Ishikawa (cell line): ENCODE measurements around the gene ACTR3C.

ENCODE experiments used
- CEBPB ChIP-seq: IDR thresholded peaks from 2 replicates; pipeline ENCODE4 v1.6.1; 2012
- CREB1 ChIP-seq: IDR thresholded peaks from 2 replicates; pipeline ENCODE4 v1.6.1; 2012; ENCODE audit warnings: low read depth
- EGR1 ChIP-seq: IDR thresholded peaks from 2 replicates; pipeline ENCODE4 v1.6.1; 2012
- EP300 ChIP-seq: IDR thresholded peaks from 2 replicates; pipeline ENCODE4 v1.6.1; 2012; ENCODE audit warnings: borderline replicate concordance
- FOXM1 ChIP-seq: IDR thresholded peaks from 2 replicates; pipeline ENCODE4 v1.6.1; 2012; ENCODE audit warnings: low read depth, borderline replicate concordance
- NFIC ChIP-seq: IDR thresholded peaks from 2 replicates; pipeline ENCODE4 v1.6.1; 2012
- RAD21 ChIP-seq: IDR thresholded peaks from 2 replicates; pipeline ENCODE4 v1.6.1; 2012; ENCODE audit warnings: low read depth
- TAF1 ChIP-seq: IDR thresholded peaks from 2 replicates; pipeline ENCODE4 v1.6.1; 2012; ENCODE audit warnings: low read depth, mild to moderate bottlenecking
- TCF12 ChIP-seq: IDR thresholded peaks from 2 replicates; pipeline ENCODE4 v1.6.1; 2012; ENCODE audit warnings: low read depth
- TEAD4 ChIP-seq: IDR thresholded peaks from 2 replicates; pipeline ENCODE4 v1.6.1; 2012
- YY1 ChIP-seq: IDR thresholded peaks from 2 replicates; pipeline ENCODE4 v1.6.1; 2012; ENCODE audit warnings: low read depth
- ZBTB7A ChIP-seq: IDR thresholded peaks from 2 replicates; pipeline ENCODE4 v1.6.1; 2012; ENCODE audit warnings: low read depth
- TF ChIP-seq, protein P1 (sequence below): IDR thresholded peaks from 2 replicates; pipeline ENCODE4 v1.6.1; 2012
- TF ChIP-seq, protein P2 (sequence below): IDR thresholded peaks from 2 replicates; pipeline ENCODE4 v1.6.1; 2012; ENCODE audit warnings: low read depth, mild to moderate bottlenecking
- TF ChIP-seq, protein P3 (sequence below): IDR thresholded peaks from 2 replicates; pipeline ENCODE4 v1.6.1; 2012

The ACTR3C gene

GRCh38 chr7:150326657-150327268 is 3.4 kb upstream of the ACTR3C start:
- TF ChIP-seq YY1 (no peak), FOXM1 (no peak)

DNA sequence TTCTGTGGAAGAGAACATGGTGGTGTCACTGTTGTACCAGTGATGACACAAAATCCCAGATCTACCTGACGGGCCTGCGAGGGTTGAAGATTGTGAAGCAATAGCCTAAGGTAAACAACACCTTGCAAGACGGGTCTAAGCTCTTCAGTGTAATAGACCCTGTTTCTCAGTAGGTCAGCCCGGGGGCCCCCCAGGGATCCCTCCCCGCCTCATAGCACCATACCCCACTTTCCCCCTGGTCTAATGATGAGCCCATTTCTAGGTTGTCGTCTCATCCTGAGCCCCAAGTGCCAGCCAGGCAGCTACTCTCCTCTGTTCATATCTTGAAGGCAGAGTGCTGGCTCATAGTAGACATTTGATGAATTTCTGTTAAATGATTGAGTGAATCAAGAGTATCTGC is 2.6 kb upstream of the ACTR3C start:
- TF ChIP-seq, protein P1, sequence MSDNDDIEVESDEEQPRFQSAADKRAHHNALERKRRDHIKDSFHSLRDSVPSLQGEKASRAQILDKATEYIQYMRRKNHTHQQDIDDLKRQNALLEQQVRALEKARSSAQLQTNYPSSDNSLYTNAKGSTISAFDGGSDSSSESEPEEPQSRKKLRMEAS, result no peak
- no peak for TF ChIP-seq EGR1
- TF ChIP-seq TCF12, result no peak
- no peak for TF ChIP-seq TEAD4
- TF ChIP-seq, protein P2, sequence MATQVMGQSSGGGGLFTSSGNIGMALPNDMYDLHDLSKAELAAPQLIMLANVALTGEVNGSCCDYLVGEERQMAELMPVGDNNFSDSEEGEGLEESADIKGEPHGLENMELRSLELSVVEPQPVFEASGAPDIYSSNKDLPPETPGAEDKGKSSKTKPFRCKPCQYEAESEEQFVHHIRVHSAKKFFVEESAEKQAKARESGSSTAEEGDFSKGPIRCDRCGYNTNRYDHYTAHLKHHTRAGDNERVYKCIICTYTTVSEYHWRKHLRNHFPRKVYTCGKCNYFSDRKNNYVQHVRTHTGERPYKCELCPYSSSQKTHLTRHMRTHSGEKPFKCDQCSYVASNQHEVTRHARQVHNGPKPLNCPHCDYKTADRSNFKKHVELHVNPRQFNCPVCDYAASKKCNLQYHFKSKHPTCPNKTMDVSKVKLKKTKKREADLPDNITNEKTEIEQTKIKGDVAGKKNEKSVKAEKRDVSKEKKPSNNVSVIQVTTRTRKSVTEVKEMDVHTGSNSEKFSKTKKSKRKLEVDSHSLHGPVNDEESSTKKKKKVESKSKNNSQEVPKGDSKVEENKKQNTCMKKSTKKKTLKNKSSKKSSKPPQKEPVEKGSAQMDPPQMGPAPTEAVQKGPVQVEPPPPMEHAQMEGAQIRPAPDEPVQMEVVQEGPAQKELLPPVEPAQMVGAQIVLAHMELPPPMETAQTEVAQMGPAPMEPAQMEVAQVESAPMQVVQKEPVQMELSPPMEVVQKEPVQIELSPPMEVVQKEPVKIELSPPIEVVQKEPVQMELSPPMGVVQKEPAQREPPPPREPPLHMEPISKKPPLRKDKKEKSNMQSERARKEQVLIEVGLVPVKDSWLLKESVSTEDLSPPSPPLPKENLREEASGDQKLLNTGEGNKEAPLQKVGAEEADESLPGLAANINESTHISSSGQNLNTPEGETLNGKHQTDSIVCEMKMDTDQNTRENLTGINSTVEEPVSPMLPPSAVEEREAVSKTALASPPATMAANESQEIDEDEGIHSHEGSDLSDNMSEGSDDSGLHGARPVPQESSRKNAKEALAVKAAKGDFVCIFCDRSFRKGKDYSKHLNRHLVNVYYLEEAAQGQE, result no peak
- no peak for TF ChIP-seq RAD21
- no peak for TF ChIP-seq CEBPB
- TF ChIP-seq, protein P3, sequence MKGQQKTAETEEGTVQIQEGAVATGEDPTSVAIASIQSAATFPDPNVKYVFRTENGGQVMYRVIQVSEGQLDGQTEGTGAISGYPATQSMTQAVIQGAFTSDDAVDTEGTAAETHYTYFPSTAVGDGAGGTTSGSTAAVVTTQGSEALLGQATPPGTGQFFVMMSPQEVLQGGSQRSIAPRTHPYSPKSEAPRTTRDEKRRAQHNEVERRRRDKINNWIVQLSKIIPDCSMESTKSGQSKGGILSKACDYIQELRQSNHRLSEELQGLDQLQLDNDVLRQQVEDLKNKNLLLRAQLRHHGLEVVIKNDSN, result no peak
- no peak for TF ChIP-seq EP300
- TF ChIP-seq ZBTB7A, result no peak
- no peak for TF ChIP-seq NFIC

- no peak for TF ChIP-seq EP300
- TF ChIP-seq, protein P3, result no peak
- TF ChIP-seq NFIC, result no peak
- TF ChIP-seq, protein P1, result no peak
- TF ChIP-seq ZBTB7A, result no peak
Observed at GRCh38 chr7:150325110-150325611, 1.8 kb upstream of the ACTR3C start.

DNA sequence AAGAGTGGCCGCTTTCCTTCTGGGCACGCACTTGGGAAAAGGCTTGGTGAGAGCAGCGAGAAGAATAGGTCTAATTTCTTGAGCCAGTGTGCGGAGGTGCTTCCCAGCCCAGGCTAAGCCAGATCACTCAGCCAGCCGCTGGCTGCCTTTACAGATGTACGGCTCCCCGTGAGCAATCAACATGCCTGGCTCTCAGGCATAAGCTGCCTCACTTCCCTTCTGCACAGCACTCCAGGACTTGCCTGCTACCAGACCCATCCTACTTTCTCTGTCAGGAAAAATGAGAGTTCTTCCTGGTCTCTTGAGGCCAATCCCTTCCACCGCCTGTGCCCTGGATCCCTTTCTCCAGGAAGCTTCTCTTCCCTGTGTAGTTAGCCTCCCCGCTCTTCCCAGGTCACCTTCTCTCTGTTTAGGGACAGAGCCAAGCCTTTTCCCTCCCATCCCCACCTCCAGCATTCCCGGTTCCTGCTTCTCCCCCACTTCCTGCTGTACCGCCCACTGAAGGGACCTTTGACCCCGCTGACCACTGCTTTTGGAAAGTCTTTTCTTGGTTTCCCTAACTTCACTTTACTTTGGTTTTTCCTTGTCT is 1.1 kb upstream of the ACTR3C start:
- TF ChIP-seq RAD21, result no peak
- TF ChIP-seq TAF1, result no peak
- TF ChIP-seq NFIC, result no peak
- TF ChIP-seq, protein P3, result no peak
- TF ChIP-seq TCF12, result no peak
- no peak for TF ChIP-seq YY1
- TF ChIP-seq ZBTB7A, result no peak
- TF ChIP-seq CREB1, result no peak
- no peak for TF ChIP-seq EP300
- TF ChIP-seq, protein P1, result no peak
- TF ChIP-seq, protein P2, result no peak
- no peak for TF ChIP-seq FOXM1
- TF ChIP-seq CEBPB, result no peak
- TF ChIP-seq EGR1, result no peak
- no peak for TF ChIP-seq TEAD4

GRCh38 chr7:150323682-150324372 is 482 bp upstream of the ACTR3C start:
- TF ChIP-seq TAF1 (no peak), YY1 (no peak), FOXM1 (no peak), EGR1 (no peak), TCF12 (no peak), ZBTB7A (no peak), EP300 (no peak), CEBPB (no peak), RAD21 (no peak), NFIC (no peak), TEAD4 (no peak)
- TF ChIP-seq, protein P2, result no peak
- TF ChIP-seq, protein P3, result no peak
